Tibial artery (tissue), 4 donors: Measurements from ENCODE around the gene PTPN6.

Experiments used
- DNase-seq, 2 donors: peaks; one replicate each; pipeline ENCODE4 v3.0.0-alpha.2; 2019
- H3K27ac ChIP-seq, 2 donors: fragments of 200-600 bp; sonication (generic) in 1 of 2; 1 replicate in 1 of 2; 2 replicates in 1 of 2; pipeline ENCODE4 v1.5.1; 2018 to 2019; ENCODE audit warnings: mild to moderate bottlenecking in 1 of 2
- H3K27me3 ChIP-seq, 2 donors: fragments of 200-600 bp; sonication (generic) in 1 of 2; one replicate each; pipeline versions ENCODE4 v1.5.1 to v1.6.0; 2016 to 2019
- H3K36me3 ChIP-seq, 3 donors: fragments of 200-600 bp; sonication (generic) in 2 of 3; one replicate each; pipeline ENCODE4 v1.5.1; 2016 to 2019; ENCODE audit warnings: mild to moderate bottlenecking in 2 of 3
- H3K4me1 ChIP-seq, 4 donors: fragments of 200-600 bp; sonication (generic) in 2 of 4; 1 replicate in 3 of 4; 2 replicates in 1 of 4; pipeline ENCODE4 v1.5.1; 2016 to 2019
- H3K4me3 ChIP-seq, 2 donors: fragments of 200-600 bp; sonication (generic) in 1 of 2; 1 replicate in 1 of 2; 2 replicates in 1 of 2; pipeline ENCODE4 v1.5.1; 2018 to 2019; ENCODE audit warnings: mild to moderate bottlenecking in 2 of 2
- H3K9me3 ChIP-seq, 3 donors: fragments of 200-600 bp; sonication (generic) in 1 of 3; one replicate each; pipeline ENCODE4 v1.5.1; 2016 to 2019
- CTCF ChIP-seq, 2 experiments: fragments of 200-600 bp in 1 of 2; fragments of 450-650 bp in 1 of 2; IDR thresholded peaks; one replicate each; pipeline ENCODE4 v1.5.1; 2017 to 2019; ENCODE audit warnings: antibody characterized with exemption in 2 of 2, mild to moderate bottlenecking in 1 of 2, moderate library complexity in 1 of 2
- intact Hi-C: fragments of 100-400 bp; cut with DNase I; formaldehyde crosslinking; loops from one replicate; pipeline ENCODE4 v1.15.0; 2023; ENCODE audit warnings: low total_unique reads

The PTPN6 gene

DNA sequence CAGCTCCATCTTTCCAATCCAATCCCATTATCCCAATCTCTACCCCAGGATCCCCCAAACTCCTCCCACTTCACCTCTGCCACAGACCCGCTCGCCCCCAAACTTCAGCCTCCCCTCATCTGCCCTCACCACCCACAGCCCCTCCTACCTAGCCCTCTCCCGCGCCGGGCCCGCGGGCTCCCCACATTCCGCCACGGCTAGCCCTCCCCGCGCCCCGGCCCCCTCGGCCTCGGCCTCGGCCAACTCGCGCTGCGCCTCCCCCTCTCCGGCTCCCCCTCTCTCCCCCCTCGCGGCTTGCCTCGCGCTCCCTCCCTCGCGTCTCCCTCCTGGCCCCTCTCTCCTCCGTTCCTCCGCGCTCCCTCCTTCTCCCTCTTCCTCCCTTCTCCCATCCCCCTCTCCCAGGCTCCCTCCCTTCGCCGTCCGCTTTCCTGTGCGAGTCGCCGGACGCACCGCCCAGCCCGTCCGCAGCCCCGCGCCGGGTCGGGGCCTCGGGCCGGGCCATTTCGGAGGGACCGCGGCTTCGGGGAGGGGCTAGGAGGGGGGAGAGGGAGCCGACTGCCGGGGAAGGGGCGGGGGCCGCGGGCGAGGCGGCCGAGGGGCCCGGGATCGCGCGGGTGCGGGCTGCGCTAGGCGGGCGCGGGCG lies 23.7 kb upstream of the PTPN6 start, which contains the start of gene ATN1:
ATN1 (plus strand) TSS at position 581 of the 643 bp plus-strand sequence. CDS start 6,043 bp downstream, outside the sequence.
- Histone ChIP-seq H3K36me3 (peaks cover 0 to 14% (median 0%) of the 10 kb centered on the region in 3 donors), H3K4me1 (peaks cover 7 to 72% (median 52%) of the 10 kb centered on the region in 4 donors), H3K9me3 (no peaks in the 10 kb centered on the region), H3K4me3 (peak within 1 kb of the TSS; percentile 97 to 99), H3K27me3 (no peaks in the 10 kb centered on the region), H3K27ac (peak within 1 kb of the TSS; percentile 99)
- TF ChIP-seq CTCF (IDR thresholded peaks at IDR 0.05) = no peak
- intact Hi-C loops = no loop called here
- peak; percentile 86 to 96 for DNase-seq

GRCh38 chr12:6928022-6928702 lies 23.0 kb upstream of the PTPN6 start:
- no peaks in the 10 kb centered on the region for H3K27me3 ChIP-seq
- intact Hi-C loops = no loop called here
- H3K4me1 ChIP-seq = peaks cover 7 to 79% (median 57%) of the 10 kb centered on the region in 4 donors
- H3K36me3 ChIP-seq = peaks cover 0 to 7% (median 0%) of the 10 kb centered on the region in 3 donors
- no peak for TF ChIP-seq CTCF (IDR thresholded peaks at IDR 0.05)
- H3K9me3 ChIP-seq = no peaks in the 10 kb centered on the region
- H3K4me3 ChIP-seq = peak overlapping the region; percentile 97 to 99
- no peak for DNase-seq
- peak overlapping the region; percentile 99 for H3K27ac ChIP-seq

- Histone ChIP-seq H3K4me3 (peak overlapping the region; percentile 97 to 99), H3K36me3 (peaks cover 0 to 5% (median 2%) of the 10 kb centered on the region in 3 donors), H3K4me1 (peaks cover 7 to 84% (median 61%) of the 10 kb centered on the region in 4 donors), H3K27ac (peak overlapping the region; percentile 99), H3K27me3 (no peaks in the 10 kb centered on the region), H3K9me3 (no peaks in the 10 kb centered on the region)
- TF ChIP-seq CTCF (IDR thresholded peaks at IDR 0.05) = no peak
- intact Hi-C loops = no loop called here
- no peak for DNase-seq
These were observed 22.3 kb upstream of the PTPN6 start for GRCh38 chr12:6928703-6929407.

- no peak for TF ChIP-seq CTCF (IDR thresholded peaks at IDR 0.05)
- peak overlapping the region; percentile 97 to 99 for H3K4me3 ChIP-seq
- intact Hi-C loops = no loop called here
- no peaks in the 10 kb centered on the region for H3K27me3 ChIP-seq
- H3K36me3 ChIP-seq = peaks cover 0 to 14% (median 10%) of the 10 kb centered on the region in 3 donors
- DNase-seq = no peak
- peak overlapping the region; percentile 99 for H3K27ac ChIP-seq
- no peaks in the 10 kb centered on the region for H3K9me3 ChIP-seq
- peaks cover 7 to 85% (median 62%) of the 10 kb centered on the region in 4 donors for H3K4me1 ChIP-seq
These were observed 21.4 kb upstream of the PTPN6 start for GRCh38 chr12:6929466-6930452.

GRCh38 chr12:6932766-6933165 lies 18.4 kb upstream of the PTPN6 start:
- Histone ChIP-seq H3K36me3 (peaks cover 11 to 37% (median 12%) of the 10 kb centered on the region in 3 donors), H3K9me3 (no peaks in the 10 kb centered on the region), H3K27ac (peak overlapping the region; percentile 31 to 99), H3K27me3 (no peaks in the 10 kb centered on the region), H3K4me3 (no peak overlapping the region), H3K4me1 (peaks cover 0 to 72% (median 56%) of the 10 kb centered on the region in 4 donors)
- intact Hi-C loops = no loop called here
- DNase-seq = no peak
- TF ChIP-seq CTCF (IDR thresholded peaks at IDR 0.05) = no peak
